HPDE6-E6E7 (cell line): ENCODE data around the gene TFAP2E.
"Not testable (repeated sequence)": the region's sequence is repeated elsewhere in the genome, so short reads cannot be mapped to it uniquely, and the experiment has no call there.

Experiments used
- DNase-seq: peaks from one replicate; pipeline ENCODE4 v3.0.0; 2011; ENCODE audit warnings: missing footprints; ENCODE audit errors: extremely low spot score

Gene TFAP2E

DNA sequence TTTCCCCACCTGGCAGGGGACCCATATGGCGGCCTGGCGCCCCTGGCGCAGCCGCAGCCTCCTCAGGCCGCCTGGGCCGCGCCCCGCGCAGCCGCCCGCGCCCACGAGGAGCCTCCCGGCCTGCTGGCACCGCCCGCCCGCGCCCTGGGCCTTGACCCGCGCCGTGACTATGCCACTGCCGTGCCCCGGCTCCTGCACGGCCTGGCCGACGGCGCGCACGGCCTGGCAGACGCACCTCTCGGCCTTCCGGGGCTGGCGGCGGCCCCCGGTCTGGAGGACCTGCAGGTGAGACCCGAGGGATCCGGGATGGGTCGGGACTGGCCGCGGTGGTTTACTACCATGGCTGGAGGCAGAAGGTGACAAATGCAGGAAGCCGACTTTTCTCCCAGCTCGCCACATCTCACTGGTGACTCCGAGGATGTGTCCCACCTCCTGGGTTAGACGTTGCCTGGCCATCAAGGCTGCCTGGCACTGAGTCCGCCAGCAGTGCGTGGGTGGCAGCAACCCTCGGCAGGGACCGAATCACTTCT, 1.1 kb downstream of the TFAP2E start:
- no peak for DNase-seq

DNA sequence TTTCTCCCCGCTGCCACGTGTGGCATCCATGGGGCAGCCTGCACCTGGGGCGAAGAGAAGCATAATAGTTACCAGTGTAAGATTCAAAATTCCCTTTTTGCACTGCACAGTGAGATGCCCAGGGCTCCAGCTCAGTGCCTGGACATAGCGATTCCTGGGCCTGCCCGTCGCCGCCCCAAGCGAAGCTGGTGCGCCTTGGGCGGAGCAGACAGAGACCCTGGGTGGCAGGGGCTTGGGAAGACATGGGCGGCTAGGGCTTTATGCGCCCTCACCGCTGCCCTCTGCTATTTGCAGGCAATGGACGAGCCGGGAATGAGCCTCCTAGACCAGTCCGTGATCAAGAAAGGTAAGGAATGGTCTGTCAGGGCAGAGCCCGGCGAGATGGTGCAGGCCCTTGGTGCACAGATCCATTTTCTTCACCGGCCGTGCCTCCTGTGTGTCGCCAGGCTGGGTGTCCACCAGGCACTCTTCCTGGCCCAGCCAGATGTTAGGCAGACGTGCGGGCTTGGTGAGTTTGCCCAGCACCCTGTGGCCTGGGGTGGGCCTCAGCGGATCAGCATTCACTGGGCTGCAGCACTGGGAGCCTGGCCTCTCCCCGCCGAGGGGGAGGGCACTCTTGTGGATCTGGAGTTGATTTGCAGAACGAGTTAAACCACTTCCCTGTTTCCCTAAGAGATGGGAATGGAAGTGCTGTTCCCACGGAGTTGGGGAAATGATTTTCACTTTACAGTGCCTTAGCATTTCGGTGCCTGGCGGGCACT, 1.7 kb downstream of the TFAP2E start:
- DNase-seq, result no peak

DNA sequence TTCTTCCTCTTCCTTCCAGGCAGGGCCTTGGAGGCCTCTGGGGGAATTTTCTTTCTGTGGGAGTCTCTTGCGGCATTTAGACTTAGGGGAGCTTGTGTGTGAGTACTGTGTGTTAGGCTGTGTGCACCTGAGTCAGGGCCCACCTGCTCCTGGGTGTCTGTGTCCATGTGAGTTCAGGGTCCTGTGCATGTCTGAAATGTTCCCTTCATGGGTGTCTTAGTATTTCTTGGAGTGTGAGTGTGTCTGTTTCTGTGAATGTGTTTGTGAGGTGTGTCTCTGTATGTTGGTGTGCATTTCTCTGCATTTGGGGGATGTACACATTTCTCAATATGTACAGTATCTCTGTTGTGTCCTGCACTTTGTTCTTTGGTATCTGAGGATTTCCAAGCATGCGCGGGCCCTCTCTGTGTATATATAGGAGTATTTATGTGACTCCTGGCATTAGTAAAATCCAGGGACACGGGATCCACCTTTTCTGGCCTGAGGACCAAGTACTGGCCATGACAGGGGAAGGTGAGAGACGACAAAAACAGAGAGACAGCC, 2.4 kb downstream of the TFAP2E start:
- DNase-seq, result no peak

DNA sequence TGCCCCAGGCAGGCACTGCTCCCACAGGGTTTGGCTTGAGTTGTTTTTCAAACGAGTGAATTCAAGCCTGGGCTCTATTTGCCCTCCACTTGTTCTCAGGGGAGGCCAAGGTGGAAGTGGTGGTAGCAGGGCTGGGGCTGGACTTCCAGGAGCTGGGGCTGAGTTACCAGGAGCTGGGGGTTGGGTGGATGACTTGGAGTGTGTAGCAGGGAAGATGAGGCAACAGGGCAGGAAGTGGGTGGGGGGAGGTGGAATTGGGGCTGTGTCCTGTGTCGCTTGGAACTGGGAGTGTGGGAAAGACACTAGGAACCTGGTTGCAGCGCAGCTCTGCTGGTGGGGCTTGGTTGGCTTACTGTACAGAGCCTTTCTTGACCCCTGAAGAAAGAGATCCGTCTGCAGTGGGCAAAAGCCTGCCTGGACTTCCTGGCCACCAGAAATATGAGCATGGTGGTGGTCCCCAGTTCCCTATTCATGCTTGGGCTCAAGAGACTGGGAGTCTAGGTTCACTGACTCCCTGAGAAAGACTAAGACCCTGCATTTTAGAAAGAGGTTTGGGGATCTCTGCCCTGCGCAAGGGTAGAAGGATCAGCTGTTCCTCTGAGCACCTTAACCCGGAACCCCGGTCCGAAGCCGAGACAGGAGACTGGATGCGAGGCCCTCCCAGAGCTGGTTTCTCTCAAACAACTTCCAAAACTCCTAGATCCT, 3.1 kb downstream of the TFAP2E start:
- no peak for DNase-seq

DNA sequence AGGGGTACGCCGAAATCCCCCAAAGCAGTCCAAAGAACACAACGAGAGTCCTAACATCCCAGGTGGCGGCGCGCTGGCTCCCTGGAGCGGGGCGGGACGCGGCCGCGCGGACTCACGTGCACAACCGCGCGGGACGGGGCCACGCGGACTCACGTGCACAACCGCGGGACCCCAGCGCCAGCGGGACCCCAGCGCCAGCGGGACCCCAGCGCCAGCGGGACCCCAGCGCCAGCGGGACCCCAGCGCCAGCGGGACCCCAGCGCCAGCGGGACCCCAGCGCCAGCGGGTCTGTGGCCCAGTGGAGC, 3.6 kb downstream of the TFAP2E start:
- not testable (repeated sequence) for DNase-seq

DNA sequence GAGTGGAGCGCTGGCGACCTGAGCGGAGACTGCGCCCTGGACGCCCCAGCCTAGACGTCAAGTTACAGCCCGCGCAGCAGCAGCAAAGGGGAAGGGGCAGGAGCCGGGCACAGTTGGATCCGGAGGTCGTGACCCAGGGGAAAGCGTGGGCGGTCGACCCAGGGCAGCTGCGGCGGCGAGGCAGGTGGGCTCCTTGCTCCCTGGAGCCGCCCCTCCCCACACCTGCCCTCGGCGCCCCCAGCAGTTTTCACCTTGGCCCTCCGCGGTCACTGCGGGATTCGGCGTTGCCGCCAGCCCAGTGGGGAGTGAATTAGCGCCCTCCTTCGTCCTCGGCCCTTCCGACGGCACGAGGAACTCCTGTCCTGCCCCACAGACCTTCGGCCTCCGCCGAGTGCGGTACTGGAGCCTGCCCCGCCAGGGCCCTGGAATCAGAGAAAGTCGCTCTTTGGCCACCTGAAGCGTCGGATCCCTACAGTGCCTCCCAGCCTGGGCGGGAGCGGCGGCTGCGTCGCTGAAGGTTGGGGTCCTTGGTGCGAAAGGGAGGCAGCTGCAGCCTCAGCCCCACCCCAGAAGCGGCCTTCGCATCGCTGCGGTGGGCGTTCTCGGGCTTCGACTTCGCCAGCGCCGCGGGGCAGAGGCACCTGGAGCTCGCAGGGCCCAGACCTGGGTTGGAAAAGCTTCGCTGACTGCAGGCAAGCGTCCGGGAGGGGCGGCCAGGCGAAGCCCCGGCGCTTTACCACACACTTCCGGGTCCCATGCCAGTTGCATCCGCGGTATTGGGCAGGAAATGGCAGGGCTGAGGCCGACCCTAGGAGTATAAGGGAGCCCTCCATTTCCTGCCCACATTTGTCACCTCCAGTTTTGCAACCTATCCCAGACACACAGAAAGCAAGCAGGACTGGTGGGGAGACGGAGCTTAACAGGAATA, 4.2 kb downstream of the TFAP2E start:
- no peak for DNase-seq

DNA sequence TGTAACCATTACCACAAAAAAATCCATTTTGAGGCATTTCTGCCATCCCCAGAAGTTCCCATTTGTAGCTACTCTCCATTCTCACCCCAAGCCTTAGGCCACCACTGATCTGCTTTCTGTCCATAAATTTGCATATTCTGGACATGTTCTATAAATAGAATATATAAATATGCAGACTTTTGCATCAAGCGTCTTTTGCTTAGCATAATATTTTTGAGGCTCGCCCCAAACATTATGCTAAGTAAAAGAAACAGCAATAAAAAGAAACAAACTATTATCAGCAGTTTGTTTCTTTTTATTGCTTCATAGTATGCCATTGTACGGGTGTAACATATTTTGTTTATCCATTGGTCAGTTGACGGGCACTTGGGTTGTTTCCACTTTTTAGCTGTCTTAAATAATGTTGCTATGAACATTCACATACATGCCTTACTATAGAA, 7.9 kb downstream of the TFAP2E start:
- DNase-seq, result no peak

DNA sequence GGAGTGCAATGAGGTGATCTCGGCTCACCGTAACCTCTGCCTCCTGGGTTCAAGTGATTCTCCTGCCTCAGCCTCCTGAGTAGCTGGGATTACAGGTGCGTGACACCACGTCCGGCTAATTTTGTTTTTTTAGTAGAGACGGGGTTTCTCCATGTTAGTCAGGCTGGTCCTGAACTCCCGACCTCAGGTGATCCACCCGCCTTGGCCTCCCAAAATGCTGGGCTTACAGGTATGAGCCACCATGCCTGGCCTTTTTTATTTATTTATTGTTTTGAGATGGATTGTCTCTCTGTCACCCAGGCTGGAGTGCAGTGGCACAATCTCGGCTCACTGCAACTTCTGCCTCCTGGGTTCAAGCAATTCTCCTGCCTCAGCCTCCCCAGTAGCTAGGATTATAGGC, 8.5 kb downstream of the TFAP2E start:
- DNase-seq, result not testable (repeated sequence)

DNA sequence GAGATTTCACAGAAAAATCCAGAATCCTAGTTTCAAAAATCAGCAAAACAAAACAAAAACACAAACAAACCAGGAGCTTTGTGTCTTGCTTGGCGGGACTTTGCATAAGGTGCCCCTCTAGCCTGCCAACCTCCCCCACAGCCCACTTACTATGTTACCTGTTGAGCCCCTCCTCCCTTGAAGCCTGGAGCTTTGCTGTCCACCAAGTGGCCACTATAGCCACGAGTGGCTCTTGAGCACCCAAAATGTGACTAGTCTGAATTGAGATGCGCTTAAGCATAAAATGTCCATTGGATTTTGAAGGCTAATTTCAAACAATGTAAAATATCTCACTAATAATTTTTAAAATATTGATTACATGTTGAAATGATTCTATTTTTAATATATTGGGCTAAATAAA, 12.2 kb downstream of the TFAP2E start:
- DNase-seq, result no peak

DNA sequence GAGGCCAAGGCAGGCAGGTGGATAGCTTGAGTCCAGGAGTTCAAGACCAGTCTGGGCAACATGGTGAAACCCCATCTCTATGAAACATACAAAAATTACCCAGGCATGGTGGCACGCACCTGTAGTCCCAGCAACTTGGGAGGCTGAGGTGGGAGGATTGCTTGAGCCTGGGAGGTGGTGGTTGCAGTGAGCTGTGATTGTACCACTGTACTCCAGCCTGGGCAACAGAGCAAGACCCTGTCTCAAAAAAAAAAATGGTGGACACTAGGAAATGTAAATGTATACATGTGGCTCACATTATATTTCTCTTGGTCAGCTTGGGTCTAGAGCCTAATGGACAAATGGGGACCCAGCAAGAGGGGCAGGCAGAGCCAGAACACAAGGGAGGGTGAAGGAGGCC, 12.7 kb downstream of the TFAP2E start:
- DNase-seq, result not testable (repeated sequence)

DNA sequence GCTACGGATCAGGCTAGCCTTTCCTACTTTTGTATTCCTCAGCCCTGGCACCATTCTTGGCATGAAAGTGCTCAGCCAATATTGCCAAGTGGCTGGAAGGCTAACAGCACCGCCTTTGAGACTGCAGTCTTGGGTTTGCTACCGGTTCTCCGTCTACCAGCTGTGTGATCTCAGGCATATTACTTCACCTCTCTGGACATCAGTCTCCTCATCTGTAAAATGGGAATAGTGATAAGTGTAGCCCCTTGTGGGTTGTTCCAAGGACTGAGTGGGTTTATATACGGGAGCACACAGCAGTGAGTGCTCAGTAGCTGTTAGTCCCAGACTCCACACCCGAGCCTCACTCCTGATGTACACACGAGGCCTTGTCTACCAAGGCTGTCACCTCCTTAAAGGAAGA, 13.7 kb downstream of the TFAP2E start:
- DNase-seq, result no peak

DNA sequence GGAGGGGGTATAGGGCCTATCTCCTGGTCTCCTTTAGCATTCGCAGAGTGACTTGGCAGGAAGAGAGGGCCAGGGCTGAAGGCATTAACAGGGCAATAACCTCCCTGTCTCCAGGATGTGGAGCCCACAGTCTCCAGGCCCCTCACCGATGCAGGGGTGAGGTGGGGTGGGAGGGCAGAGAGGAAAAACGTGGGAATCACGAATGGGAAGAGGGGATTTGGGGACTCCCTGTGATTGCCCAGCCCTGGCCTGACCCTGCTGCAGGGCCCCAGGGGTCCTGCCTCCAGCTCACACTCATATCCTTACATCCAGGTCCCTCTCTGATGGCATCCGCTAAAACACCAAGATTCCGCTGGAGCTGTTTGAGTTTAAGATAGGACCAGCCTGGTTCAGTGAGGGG, 14.6 kb downstream of the TFAP2E start:
- DNase-seq, result no peak

DNA sequence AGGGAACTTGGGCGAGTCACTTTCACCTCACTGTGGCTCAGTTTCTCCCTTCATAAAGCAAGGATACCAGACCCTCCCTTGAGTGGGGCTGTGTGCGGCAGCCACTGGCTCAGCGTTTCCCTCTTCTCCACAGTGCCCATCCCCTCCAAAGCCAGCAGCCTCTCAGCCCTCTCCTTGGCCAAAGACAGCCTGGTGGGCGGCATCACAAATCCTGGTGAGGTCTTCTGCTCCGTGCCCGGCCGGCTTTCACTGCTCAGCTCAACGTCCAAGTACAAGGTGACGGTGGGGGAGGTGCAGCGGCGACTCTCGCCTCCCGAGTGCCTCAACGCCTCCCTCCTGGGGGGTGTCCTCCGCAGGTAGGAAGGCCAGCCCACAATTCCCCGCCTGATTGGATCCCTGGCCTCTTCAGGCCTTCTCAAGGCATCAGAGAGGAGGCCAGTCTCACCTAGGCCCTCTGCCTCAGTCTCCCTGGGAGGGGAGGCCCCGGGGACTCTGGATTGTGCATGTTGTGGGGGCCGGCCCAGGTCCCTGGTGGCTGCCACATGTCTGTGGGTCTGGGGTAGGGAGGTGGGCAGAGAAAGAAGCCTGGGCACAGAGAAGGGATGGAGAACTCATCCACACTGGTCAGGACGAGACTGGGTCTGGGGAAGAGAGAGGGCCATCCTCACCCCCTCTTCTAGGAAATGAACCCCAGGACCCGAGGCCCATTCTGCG, 15.2 kb downstream of the TFAP2E start:
- DNase-seq, result no peak

DNA sequence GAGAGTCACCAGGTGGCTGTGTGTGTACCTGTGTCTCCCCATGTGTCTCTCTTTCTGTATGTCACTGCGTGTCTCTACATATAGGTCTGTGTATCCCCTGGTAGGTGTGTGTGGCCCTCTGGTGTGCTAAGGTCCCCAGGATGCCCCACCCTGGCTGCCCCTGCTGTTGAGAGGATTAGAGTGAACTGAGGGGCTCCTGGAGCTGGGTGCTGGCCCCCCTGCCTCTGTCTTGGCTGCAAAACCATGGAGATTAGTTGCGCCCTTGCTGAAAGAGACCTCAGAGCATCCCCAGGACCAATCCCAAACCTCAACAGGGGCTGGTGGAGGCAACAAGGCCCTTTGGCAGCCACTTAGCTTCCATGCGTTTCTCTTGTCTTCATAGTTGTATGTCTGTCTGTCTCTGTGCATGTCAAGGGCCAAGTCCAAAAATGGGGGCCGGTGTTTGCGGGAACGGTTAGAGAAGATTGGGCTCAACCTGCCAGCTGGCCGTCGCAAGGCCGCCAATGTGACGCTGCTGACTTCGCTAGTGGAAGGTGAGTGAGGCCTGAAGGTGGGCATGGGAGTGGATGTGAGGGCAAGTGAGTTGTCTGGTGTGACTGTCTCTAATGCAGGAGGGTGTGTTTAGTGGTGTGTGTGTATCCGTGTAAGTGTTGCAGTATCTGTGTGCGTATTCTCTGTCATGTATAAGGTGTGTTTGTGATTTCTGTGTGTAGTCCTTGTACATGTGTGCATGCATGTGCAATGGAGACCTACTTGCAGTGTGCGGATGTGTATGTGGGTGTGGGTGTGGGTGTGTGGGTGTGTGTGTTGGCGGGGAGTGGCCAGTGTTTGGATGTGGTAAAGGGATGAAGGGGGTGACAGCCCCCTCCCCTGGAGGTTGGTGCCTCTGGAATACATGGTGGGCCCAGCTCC, 16.7 kb downstream of the TFAP2E start:
- DNase-seq, result no peak

DNA sequence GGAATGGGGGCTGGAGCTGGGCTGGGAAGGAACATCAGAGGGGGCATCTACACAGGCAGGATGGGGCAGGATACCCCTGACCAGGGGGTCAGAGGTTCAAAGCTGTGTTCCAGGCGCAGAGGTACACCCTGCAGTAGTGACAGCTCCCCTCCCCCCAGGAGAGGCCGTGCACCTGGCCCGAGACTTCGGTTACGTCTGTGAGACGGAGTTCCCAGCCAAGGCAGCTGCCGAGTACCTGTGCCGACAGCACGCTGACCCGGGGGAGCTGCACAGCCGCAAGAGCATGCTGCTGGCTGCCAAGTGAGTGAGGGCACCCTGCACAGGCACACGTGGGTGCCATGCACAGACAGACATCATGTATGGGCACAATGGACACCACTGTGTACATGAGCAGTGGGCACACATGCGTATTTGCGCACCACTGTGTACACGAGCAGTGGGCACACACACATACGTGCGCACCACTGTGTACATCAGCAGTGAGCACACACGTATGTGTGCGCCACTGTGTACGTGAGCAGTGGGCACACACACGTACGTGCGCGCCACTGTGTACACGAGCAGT, 17.4 kb downstream of the TFAP2E start:
- DNase-seq, result no peak

DNA sequence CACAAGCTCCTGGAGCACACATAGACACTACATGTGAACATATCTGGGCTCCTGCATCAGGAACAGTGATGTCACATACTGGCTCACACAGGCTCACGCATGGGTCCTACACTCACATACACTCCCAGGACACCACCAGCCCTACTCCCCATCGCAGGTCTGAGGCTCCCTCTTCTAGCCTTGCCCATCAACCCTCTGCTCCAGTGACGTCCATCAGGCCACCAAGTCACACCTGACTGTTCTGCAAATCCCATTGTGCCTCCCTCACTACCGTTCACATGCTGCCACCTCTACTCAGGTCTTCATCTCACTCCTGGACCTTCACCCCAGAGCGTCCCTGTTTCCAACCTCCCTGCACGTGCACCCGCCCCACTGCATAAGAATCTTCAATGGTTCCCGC, 18.1 kb downstream of the TFAP2E start:
- no peak for DNase-seq

DNA sequence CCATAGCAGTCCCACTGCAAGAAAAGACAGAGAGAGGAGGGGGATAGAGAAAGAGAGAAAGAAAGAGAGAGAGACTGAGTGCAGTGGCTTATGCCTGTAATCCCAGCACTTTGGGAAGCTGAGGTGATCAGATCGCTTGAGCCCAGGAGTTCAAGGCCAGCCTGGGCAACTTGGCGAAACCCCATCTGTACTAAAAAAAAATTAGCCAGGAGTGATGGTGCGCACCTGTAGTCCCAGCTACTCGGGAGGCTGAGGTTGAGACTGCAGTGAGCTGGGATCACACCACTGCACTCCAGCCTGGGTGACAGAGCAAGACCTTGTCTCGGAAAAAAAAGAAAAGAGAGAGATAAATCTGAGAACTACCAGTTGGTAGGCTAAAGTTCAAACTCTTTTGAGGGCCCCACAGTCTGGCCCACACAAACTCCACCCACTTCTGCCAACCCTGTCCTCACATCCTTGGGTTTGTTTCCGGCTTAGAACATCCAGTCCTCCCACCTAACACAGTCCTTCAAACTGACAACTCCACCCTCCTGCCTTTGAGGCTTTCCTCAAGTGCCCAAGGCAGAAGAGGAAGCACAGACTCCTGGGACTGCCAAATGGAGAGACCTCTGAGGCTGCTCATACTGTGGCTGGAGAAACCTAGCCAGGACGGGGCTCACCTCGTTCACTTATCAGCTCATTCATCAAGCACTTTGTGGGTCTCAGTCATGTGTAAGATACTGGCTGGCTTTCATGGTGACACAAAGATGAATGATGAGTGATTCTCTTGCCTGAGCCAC, 20.1 kb downstream of the TFAP2E start:
- no peak for DNase-seq

DNA sequence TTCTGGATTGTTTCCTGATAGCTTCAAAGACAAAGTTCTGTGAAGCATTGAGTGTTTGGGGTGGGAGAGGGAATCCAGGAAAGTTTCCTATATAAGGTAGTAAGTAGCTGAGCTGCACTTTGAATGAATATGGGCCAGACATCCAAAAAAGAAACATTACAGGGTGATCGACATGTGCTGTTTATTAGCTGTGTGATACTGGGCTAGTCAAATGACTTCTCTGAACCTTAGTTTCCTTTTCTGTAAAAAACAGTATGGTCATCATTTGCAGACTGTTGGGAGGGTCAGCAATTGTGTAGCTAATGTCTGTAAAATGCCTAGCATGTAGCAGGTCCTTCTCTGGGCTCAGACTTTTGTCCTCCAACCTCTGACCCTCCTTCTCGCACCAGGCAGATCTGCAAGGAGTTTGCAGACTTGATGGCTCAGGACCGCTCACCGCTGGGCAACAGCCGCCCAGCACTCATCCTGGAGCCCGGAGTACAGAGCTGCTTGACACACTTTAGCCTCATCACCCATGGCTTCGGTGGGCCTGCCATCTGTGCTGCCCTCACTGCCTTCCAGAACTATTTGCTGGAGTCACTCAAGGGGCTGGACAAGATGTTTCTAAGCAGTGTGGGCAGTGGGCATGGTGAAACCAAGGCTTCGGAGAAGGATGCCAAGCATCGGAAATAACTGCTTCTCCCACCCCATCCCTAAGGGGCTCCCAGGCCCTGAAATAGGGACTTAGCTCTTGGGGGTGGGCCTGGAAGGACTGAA, 21.1 kb downstream of the TFAP2E start:
- no peak for DNase-seq
